Muscle of leg (tissue), 11 donors: ENCODE results near the gene GALNT13. TPM values are rescaled to one million over a fixed set of nuclear protein-coding genes. Genes with fewer than 3 reads are reported as not detected.

Experiments used
- DNase-seq: peaks from one replicate; pipeline ENCODE4 v3.0.0; 2013
- H3K27ac ChIP-seq: one replicate; pipeline ENCODE4 v1.5.1; 2013; ENCODE audit warnings: mild to moderate bottlenecking, low read length, control low read depth
- H3K27me3 ChIP-seq: one replicate; pipeline ENCODE4 v1.6.1; 2013; ENCODE audit warnings: low read length; ENCODE audit not compliant: control insufficient read depth, insufficient read depth
- H3K36me3 ChIP-seq: one replicate; pipeline ENCODE4 v1.6.1; 2013; ENCODE audit warnings: low read length; ENCODE audit not compliant: control insufficient read depth, insufficient read depth
- H3K4me1 ChIP-seq: one replicate; pipeline ENCODE4 v1.6.1; 2013; ENCODE audit warnings: low read length; ENCODE audit not compliant: control insufficient read depth, insufficient read depth
- H3K4me3 ChIP-seq: one replicate; pipeline ENCODE4 v1.5.1; 2013; ENCODE audit warnings: low read length, control low read depth
- H3K9me3 ChIP-seq: replicated peaks from 2 replicates; pipeline ENCODE4 v1.6.1; 2013; ENCODE audit warnings: low read depth, low read length; ENCODE audit not compliant: control insufficient read depth
- WGBS: methylation state at CpG from one replicate; pipeline ENCODE4 v1.1.5; 2013; ENCODE audit warnings: missing lambda C conversion rate; ENCODE audit not compliant: insufficient coverage; 5-methylcytosine and 5-hydroxymethylcytosine counted together
- polyA plus RNA-seq, 8 donors: library from polyadenylated mRNA; unstranded; fragments of 120-200 nt; gene quantifications; one replicate each; pipeline versions ENCODE4 v1.2.1 to v1.2.3, GENCODE V29; 2013; ENCODE audit warnings: inconsistent platforms in 1 of 8, low replicate concordance in 1 of 8; ENCODE audit not compliant: insufficient read length in 8 of 8, insufficient read depth in 1 of 8
- total RNA-seq: library from RNA; stranded (reverse); fragments of 120-200 nt; gene quantifications from one replicate; pipeline ENCODE4 v1.2.4, GENCODE V29; 2013

GALNT13 gene
- total and polyA plus RNA-seq, 9 donors = 0.18 to 1.5 (median 0.43) TPM

- Histone ChIP-seq H3K27me3 (no peaks in the 10 kb centered on the region), H3K36me3 (no peaks in the 10 kb centered on the region), H3K4me1 (no peaks in the 10 kb centered on the region), H3K27ac (no peak overlapping the region), H3K9me3 (no peaks in the 10 kb centered on the region), H3K4me3 (no peak overlapping the region)
- DNase-seq = no peak
These were observed 391.5 kb downstream of the GALNT13 start for GRCh38 chr2:154263206-154263605.

- Histone ChIP-seq H3K9me3 (no peaks in the 10 kb centered on the region), H3K4me1 (no peaks in the 10 kb centered on the region), H3K27ac (no peak overlapping the region), H3K36me3 (no peaks in the 10 kb centered on the region), H3K27me3 (no peaks in the 10 kb centered on the region), H3K4me3 (no peak overlapping the region)
- no peak for DNase-seq
- WGBS = 0% methylated on average over 1 of the region's 2 CpGs
These were observed 392.3 kb downstream of the GALNT13 start for GRCh38 chr2:154264024-154264423.

DNA sequence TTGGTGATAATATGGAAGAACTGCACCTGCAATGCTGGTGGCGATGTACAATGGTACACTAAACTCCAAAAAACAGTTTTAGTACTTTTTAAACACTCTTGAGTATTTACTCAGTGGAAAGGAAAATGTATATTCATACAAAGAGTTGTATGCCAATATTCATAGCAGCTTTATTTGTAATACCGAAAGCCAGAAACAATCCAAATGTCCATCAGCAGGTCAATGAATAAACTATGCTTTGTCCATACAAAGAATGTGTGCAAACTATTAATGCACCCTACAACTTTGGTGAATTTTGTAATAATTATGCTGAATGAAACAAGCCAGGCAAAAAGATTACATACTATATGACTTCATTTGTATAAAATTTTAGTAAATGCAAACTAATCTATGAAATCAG is 396.3 kb downstream of the GALNT13 start:
- H3K27ac ChIP-seq = no peak overlapping the region
- no peak overlapping the region for H3K4me3 ChIP-seq
- DNase-seq = no peak
- H3K36me3 ChIP-seq = no peaks in the 10 kb centered on the region
- no peaks in the 10 kb centered on the region for H3K9me3 ChIP-seq
- H3K4me1 ChIP-seq = no peaks in the 10 kb centered on the region
- no CpG with 5 or more reads among the region's 2 CpGs for WGBS
- no peaks in the 10 kb centered on the region for H3K27me3 ChIP-seq

GRCh38 chr2:154280543-154280942 is 408.8 kb downstream of the GALNT13 start:
- Histone ChIP-seq H3K4me1 (no peaks in the 10 kb centered on the region), H3K36me3 (no peaks in the 10 kb centered on the region), H3K9me3 (peaks cover 3% of the 10 kb centered on the region), H3K4me3 (no peak overlapping the region), H3K27ac (no peak overlapping the region), H3K27me3 (no peaks in the 10 kb centered on the region)
- no peak for DNase-seq
- WGBS = 75% methylated on average over 2 of the region's 2 CpGs

DNA sequence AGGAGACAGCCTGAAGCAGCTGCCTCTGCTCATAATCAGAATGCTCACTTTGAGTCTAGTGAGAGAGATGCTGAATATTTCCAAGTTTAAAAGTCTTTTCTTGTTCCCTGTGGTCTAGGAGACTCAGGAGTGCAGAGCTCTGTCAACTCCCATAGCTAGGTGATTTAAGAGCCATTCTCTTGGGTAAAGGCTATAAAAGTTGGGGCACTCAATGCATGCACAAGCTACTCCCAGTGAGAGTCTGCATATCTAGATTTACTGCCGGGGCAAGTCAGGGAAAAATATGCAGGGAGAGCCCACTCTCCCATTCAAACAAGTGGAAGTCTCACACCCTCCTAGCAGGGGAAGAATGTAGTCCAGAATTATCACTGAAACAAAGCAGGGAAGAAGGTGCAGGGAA is 418.1 kb downstream of the GALNT13 start:
- WGBS = no CpG with 5 or more reads among the region's 1 CpG

DNA sequence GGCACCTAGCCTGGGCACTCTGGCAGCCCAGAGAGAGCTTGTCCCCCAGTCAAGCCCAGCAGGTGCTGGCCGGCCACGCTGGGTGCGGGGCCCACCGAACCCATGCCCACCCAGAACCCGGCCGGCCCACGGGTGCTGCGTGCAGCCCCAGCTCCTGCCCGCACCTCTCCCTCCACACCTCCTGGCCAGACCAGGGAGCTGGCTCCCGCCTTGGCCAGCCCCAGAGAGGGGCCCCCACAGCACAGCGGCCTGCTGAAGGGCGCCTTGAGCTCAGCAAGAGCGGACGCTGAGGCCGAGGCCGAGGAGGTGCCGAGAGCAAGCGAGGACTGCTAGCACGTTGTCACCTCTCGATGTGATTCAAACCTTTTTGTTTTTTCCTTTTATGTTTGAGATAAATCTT is 419.8 kb downstream of the GALNT13 start:
- no peak for DNase-seq
- Histone ChIP-seq H3K36me3 (no peaks in the 10 kb centered on the region), H3K27ac (no peak overlapping the region), H3K27me3 (no peaks in the 10 kb centered on the region), H3K4me1 (no peaks in the 10 kb centered on the region), H3K4me3 (no peak overlapping the region), H3K9me3 (peaks cover 14% of the 10 kb centered on the region)
- WGBS = 95% methylated on average over 19 of the region's 20 CpGs

More for the DNA sequence above, 418.1 kb downstream of the GALNT13 start:
- Histone ChIP-seq H3K4me1 (no peaks in the 10 kb centered on the region), H3K27ac (no peak overlapping the region), H3K4me3 (no peak overlapping the region), H3K36me3 (no peaks in the 10 kb centered on the region), H3K9me3 (peaks cover 14% of the 10 kb centered on the region), H3K27me3 (no peaks in the 10 kb centered on the region)
- no peak for DNase-seq

DNA sequence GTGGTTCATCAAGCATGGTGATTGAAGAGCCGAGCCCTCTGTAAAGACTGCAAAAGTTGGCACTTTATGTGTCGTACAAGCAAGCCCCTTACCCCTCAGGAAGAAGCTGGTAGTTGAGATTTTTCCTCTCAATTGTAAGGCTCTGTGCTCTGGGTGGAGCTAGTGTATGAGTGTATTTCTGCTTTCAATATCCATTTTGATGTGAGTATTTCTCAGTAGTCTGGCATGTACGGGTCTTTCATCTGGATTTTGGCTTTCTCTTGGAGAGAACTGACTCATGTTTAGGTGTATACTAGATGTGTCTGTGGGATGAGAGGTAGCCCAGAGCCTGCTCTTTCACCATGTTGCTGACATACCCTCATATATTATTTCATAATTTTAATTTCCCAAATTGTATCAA is 420.2 kb downstream of the GALNT13 start:
- 60% methylated on average over 1 of the region's 3 CpGs for WGBS
- Histone ChIP-seq H3K4me1 (no peaks in the 10 kb centered on the region), H3K4me3 (no peak overlapping the region), H3K9me3 (peaks cover 14% of the 10 kb centered on the region), H3K27ac (no peak overlapping the region), H3K27me3 (no peaks in the 10 kb centered on the region), H3K36me3 (no peaks in the 10 kb centered on the region)
- no peak for DNase-seq

DNA sequence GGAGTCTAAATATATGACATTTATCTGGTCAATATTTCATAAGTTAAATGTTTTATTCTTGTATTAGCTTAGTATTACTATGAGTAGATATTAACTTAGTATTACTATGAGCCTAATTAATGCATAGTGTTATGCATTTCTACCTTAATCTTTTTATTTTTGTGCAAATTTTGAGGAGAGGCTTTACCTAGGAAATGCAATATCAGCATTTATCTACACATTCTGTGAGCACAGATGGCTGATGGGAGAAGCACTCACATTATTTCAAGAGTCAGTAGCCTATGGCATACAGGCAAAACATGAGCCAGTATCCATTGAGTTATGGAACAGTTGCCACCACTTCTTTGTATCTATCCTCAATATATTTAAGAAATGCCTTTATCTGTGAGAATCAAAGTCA is 422.1 kb downstream of the GALNT13 start:
- DNase-seq = no peak
- no peaks in the 10 kb centered on the region for H3K27me3 ChIP-seq
- H3K36me3 ChIP-seq = no peaks in the 10 kb centered on the region
- no peaks in the 10 kb centered on the region for H3K4me1 ChIP-seq
- no peak overlapping the region for H3K4me3 ChIP-seq
- H3K9me3 ChIP-seq = peaks cover 5% of the 10 kb centered on the region
- no peak overlapping the region for H3K27ac ChIP-seq

DNA sequence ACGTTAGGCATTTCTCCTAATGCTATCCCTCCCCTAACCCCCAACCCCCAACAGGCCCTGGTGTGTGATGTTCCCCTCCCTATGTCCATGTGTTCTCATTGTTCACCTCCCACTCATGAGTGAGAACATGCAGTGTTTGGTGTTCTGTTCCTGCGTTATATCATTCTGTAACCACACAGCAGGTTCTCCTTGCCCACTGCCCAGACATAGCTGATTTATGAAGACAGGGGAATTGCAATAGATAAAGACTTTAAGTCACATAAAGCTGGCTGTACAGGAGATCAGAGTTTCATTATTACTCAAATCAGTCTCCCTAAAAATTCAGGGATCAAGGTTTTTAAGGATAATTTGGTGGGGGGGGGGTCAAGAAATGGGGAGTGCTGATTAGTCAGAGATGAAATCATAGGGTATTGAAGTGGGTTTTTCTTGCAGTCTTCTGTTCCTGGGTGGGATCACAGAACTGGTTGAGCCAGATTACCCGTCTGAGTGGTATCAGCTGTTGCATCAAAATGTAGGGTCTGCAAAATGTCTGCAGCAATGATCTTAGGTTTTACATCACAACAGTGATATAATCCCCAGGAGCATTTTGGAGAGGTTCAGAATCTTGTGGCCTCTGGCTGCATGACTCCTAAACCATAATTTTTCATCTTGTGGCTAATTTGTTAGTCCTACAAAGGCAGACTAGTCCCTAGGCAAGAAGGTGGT is 434.7 kb downstream of the GALNT13 start:
- Histone ChIP-seq H3K27me3 (no peaks in the 10 kb centered on the region), H3K9me3 (no peaks in the 10 kb centered on the region), H3K27ac (no peak overlapping the region), H3K36me3 (no peaks in the 10 kb centered on the region), H3K4me3 (no peak overlapping the region), H3K4me1 (no peaks in the 10 kb centered on the region)
- no peak for DNase-seq
- WGBS = no CpG with 5 or more reads among the region's 3 CpGs

- no peak for DNase-seq
- Histone ChIP-seq H3K27ac (no peak overlapping the region), H3K9me3 (no peaks in the 10 kb centered on the region), H3K4me3 (no peak overlapping the region), H3K36me3 (no peaks in the 10 kb centered on the region), H3K4me1 (no peaks in the 10 kb centered on the region), H3K27me3 (no peaks in the 10 kb centered on the region)
- WGBS = no CpG with 5 or more reads among the region's 1 CpG
These were observed 435.3 kb downstream of the GALNT13 start for GRCh38 chr2:154307007-154307406.

DNA sequence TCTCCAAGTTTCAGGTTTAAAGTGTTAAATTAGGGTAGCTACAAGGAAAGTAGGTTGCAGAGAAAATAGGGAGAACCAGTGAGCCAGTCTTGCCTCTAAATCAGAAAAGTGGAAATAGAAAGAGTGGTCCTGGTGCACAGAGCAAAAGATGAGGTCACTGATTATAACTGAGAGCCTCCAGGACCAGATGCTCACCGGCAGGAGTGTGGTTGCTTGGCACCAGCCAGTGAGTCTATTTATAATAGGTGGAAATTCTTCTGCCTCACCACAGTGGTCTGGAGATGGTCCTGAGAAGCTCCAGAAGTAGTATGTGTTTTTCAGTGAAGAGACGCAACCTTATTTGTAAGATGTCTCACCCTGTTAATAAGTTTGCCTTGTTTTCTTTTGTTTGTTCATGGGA is 452.9 kb downstream of the GALNT13 start:
- no peaks in the 10 kb centered on the region for H3K36me3 ChIP-seq
- no peak overlapping the region for H3K4me3 ChIP-seq
- H3K9me3 ChIP-seq = no peaks in the 10 kb centered on the region
- no peak overlapping the region for H3K27ac ChIP-seq
- no peaks in the 10 kb centered on the region for H3K27me3 ChIP-seq
- no CpG with 5 or more reads among the region's 2 CpGs for WGBS
- H3K4me1 ChIP-seq = no peaks in the 10 kb centered on the region
- no peak for DNase-seq
